ENCODE results near the gene TNFRSF18. TPM values are rescaled to one million over a fixed set of nuclear protein-coding genes. Genes with fewer than 3 reads are reported as not detected.
A peak's percentile ranks its signal among the peaks of the same experiment; 100 is the strongest.

Gene TNFRSF18
- total RNA-seq, result 0.32 and 0.39 TPM in 2 replicates

GRCh38 chr1:1206376-1206965 is at the start of gene TNFRSF18:
Gene TNFRSF18, minus strand, starts transcription at chr1:1206592. Its CDS starts 21 bp downstream, at chr1:1206571.

GRCh38 chr1:1246577-1247340 is 40.4 kb upstream of the TNFRSF18 start, which contains the start of gene C1QTNF12:
Gene C1QTNF12, minus strand, starts transcription at chr1:1246722. Its CDS starts 32 bp downstream, at chr1:1246690.

GRCh38 chr1:1232208-1232795 is 25.9 kb upstream of the TNFRSF18 start, which contains the start of gene B3GALT6:
Gene B3GALT6, plus strand, starts transcription at chr1:1232237. Its CDS starts 42 bp downstream, at chr1:1232279.

GRCh38 chr1:1231400-1232207 is 25.2 kb upstream of the TNFRSF18 start, which contains the start of gene SDF4:
Gene SDF4, minus strand, starts transcription at chr1:1232001. Its CDS starts 3,229 bp downstream, at chr1:1228772.

GRCh38 chr1:1213345-1214265 is 7.2 kb upstream of the TNFRSF18 start, which contains the start of gene TNFRSF4:
Gene TNFRSF4, minus strand, starts transcription at chr1:1214153. Its CDS starts 26 bp downstream, at chr1:1214127.

GRCh38 chr1:1173793-1174415 is 32.5 kb downstream of the TNFRSF18 start, which contains the start of gene TTLL10:
Gene TTLL10, plus strand, starts transcription at chr1:1173880. Its CDS starts 5,336 bp downstream, at chr1:1179216.

Small RNAs within 50 kb of the gene (small RNA-seq; reads per million reads assigned to genes)
- gene MIR200A (3.5 reads per million, percentile 86 among the genes with 10 or more reads in this experiment), gene MIR200B (4.5 reads per million, percentile 89 among the genes with 10 or more reads in this experiment), gene MIR429 (0.34 reads per million)

Other genes with a start within 250 kb of the TNFRSF18 start
- gene NOC2L, start 247.3 kb downstream of the TNFRSF18 start, total RNA-seq, result 47.2 and 47.3 TPM in 2 replicates
- gene KLHL17, start 246.0 kb downstream of the TNFRSF18 start, total RNA-seq, result 2.7 and 4.3 TPM in 2 replicates
- 0.76 and 0.91 TPM in 2 replicates for gene PLEKHN1, start 240.1 kb downstream of the TNFRSF18 start, total RNA-seq
- gene PERM1, start 224.5 kb downstream of the TNFRSF18 start, total RNA-seq, result 0.13 TPM in 1 of 2 replicates, not detected in the other
- gene HES4, start 206.5 kb downstream of the TNFRSF18 start, total RNA-seq, result 0.91 and 4.0 TPM in 2 replicates
- 22.7 and 38.0 TPM in 2 replicates for gene ISG15, start 193.1 kb downstream of the TNFRSF18 start, total RNA-seq
- 19.3 and 22.5 TPM in 2 replicates for gene AGRN, start 186.5 kb downstream of the TNFRSF18 start, total RNA-seq
- gene RNF223, start 132.3 kb downstream of the TNFRSF18 start, total RNA-seq, result not detected in 2 replicates
- gene C1orf159, start 90.5 kb downstream of the TNFRSF18 start, total RNA-seq, result 4.8 and 5.2 TPM in 2 replicates
- not detected in 2 replicates for gene TTLL10, start 32.7 kb downstream of the TNFRSF18 start, total RNA-seq
- gene TNFRSF4, start 7.6 kb upstream of the TNFRSF18 start, total RNA-seq, result 0.13 TPM in 1 of 2 replicates, not detected in the other
- gene SDF4, start 25.4 kb upstream of the TNFRSF18 start, total RNA-seq, result 121 and 122 TPM in 2 replicates
- gene B3GALT6, start 25.6 kb upstream of the TNFRSF18 start, total RNA-seq, result 16.3 and 18.9 TPM in 2 replicates
- 0.43 and 0.65 TPM in 2 replicates for gene C1QTNF12, start 40.1 kb upstream of the TNFRSF18 start, total RNA-seq
- 26.9 and 30.3 TPM in 2 replicates for gene UBE2J2, start 67.3 kb upstream of the TNFRSF18 start, total RNA-seq
- 0.76 and 0.78 TPM in 2 replicates for gene SCNN1D, start 73.8 kb upstream of the TNFRSF18 start, total RNA-seq
- 19.2 and 24.7 TPM in 2 replicates for gene ACAP3, start 101.3 kb upstream of the TNFRSF18 start, total RNA-seq
- 16.2 and 22.7 TPM in 2 replicates for gene PUSL1, start 102.0 kb upstream of the TNFRSF18 start, total RNA-seq
- gene INTS11, start 118.1 kb upstream of the TNFRSF18 start, total RNA-seq, result 43.3 and 46.8 TPM in 2 replicates
- gene CPTP, start 118.2 kb upstream of the TNFRSF18 start, total RNA-seq, result 10.3 and 12.6 TPM in 2 replicates
- gene TAS1R3, start 124.7 kb upstream of the TNFRSF18 start, total RNA-seq, result under 0.01 and 0.22 TPM in 2 replicates
- gene DVL1, start 142.8 kb upstream of the TNFRSF18 start, total RNA-seq, result 30.4 and 31.7 TPM in 2 replicates
- gene MXRA8, start 152.0 kb upstream of the TNFRSF18 start, total RNA-seq, result 507 and 540 TPM in 2 replicates
- 60.2 and 63.8 TPM in 2 replicates for gene AURKAIP1, start 168.6 kb upstream of the TNFRSF18 start, total RNA-seq
- 111 and 123 TPM in 2 replicates for gene CCNL2, start 192.7 kb upstream of the TNFRSF18 start, total RNA-seq
- gene MRPL20, start 200.7 kb upstream of the TNFRSF18 start, total RNA-seq, result 96.8 and 105 TPM in 2 replicates
- 1.7 and 2.9 TPM in 2 replicates for gene ANKRD65, start 214.7 kb upstream of the TNFRSF18 start, total RNA-seq
- 2.6 and 4.1 TPM in 2 replicates for gene VWA1, start 229.1 kb upstream of the TNFRSF18 start, total RNA-seq
- gene ATAD3C, start 243.1 kb upstream of the TNFRSF18 start, total RNA-seq, result under 0.01 and 0.13 TPM in 2 replicates

All from articular chondrocyte of knee joint (primary cell).